ENCODE results near the gene TMEM30B. TPM values are rescaled to one million over a fixed set of nuclear protein-coding genes. Genes with fewer than 3 reads are reported as not detected.

Gene TMEM30B
- total and polyA plus RNA-seq, 10 of the 15 experiments (the other 5 are each of a cell fraction or from before 2014, with no cell fraction given): 0.10 TPM; not detected in 9

GRCh38 chr14:61247935-61248334 is 33.2 kb downstream of the TMEM30B start (continued):
- TF ChIP-seq ZNF687 (IDR thresholded peaks at IDR 0.05) (no peak), RUNX3 (IDR thresholded peaks at IDR 0.05; ENCODE audit: low read length) (no peak), STAT1 (conservative IDR thresholded peaks at IDR 0.05) (no peak)

GRCh38 chr14:61246721-61247120 is 34.4 kb downstream of the TMEM30B start:
- ChIA-PET CTCF (no interaction called here), SMC1A (ENCODE audit: uncharacterized antibody, unreplicated experiment) (no interaction called here), RAD21 (ENCODE audit: unreplicated experiment) (no interaction called here), POLR2A (no interaction called here)
- no peaks in the 10 kb centered on the region for H4K20me1 ChIP-seq (ENCODE audit: control insufficient read depth, insufficient read depth)
- no TSS peak for BruUV-seq (replicated peaks)
- in situ Hi-C loops (cut with MboI): no loop called here
- no peaks in the 10 kb centered on the region for H3K36me3 ChIP-seq (ENCODE audit: control insufficient read depth in 2 of 2, insufficient read depth in 2 of 2, low read length in 1 of 2)
- 38% methylated on average over 4 of the region's 4 CpGs for WGBS (ENCODE audit: insufficient coverage, insufficient replicate concordance, low lambda C conversion rate, missing lambda C conversion rate)
- no peak overlapping the region for H3K27ac ChIP-seq (ENCODE audit: control insufficient read depth, insufficient read depth)
- no peak overlapping the region for H3K4me3 ChIP-seq
- H3K4me2 ChIP-seq (ENCODE audit: control insufficient read depth, insufficient read depth): no peak overlapping the region
- no peak for FAIRE-seq
- no peak overlapping the region for H2AFZ ChIP-seq (ENCODE audit: control insufficient read depth, low read depth, low read length)
- no peaks in the 10 kb centered on the region; the same call in 2 of the 3 replicates for H3K9me3 ChIP-seq (replicated peaks; ENCODE audit: control insufficient read depth, insufficient read depth, low read length)
- TF ChIP-seq BMI1 (IDR thresholded peaks at IDR 0.05; ENCODE audit: borderline replicate concordance) (no peak), USF2 (IDR thresholded peaks at IDR 0.05; ENCODE audit: borderline replicate concordance, low read depth, low read length) (no peak), POU2F2 (IDR thresholded peaks at IDR 0.05; ENCODE audit: borderline replicate concordance, low read depth, low read length) (no peak), MXI1 (IDR thresholded peaks at IDR 0.05; ENCODE audit: low read depth, low read length) (no peak), IKZF2 (IDR thresholded peaks at IDR 0.05) (no peak), ZZZ3 (IDR thresholded peaks at IDR 0.05; ENCODE audit: control insufficient read depth, insufficient read length, low read depth) (no peak), USF1 (IDR thresholded peaks at IDR 0.05; ENCODE audit: borderline replicate concordance, extremely low read length, insufficient read depth, low read depth, low read length) (no peak), EGR1 (IDR thresholded peaks at IDR 0.05; ENCODE audit: borderline replicate concordance in 1 of 2, low read depth in 2 of 2, low read length in 2 of 2) (no peak), NBN (IDR thresholded peaks at IDR 0.05) (no peak), NFYA (IDR thresholded peaks at IDR 0.05; ENCODE audit: borderline replicate concordance, low read depth, low read length) (no peak), SP1 (IDR thresholded peaks at IDR 0.05; ENCODE audit: low read depth, low read length) (no peak), HDGF (IDR thresholded peaks at IDR 0.05) (no peak), ZNF217 (IDR thresholded peaks at IDR 0.05) (no peak), BACH1 (IDR thresholded peaks at IDR 0.05; ENCODE audit: borderline replicate concordance) (no peak), LARP7 (IDR thresholded peaks at IDR 0.05) (no peak), RAD21 (IDR thresholded peaks at IDR 0.05; ENCODE audit: insufficient read depth, low read depth, low read length) (no peak)
- no peak for DNase-seq (ENCODE audit: low read depth, low spot score)
- no peak for ATAC-seq
- intact Hi-C loops (cut with micrococcal nuclease; ENCODE audit: unreplicated experiment): no loop called here
- no peaks in the 10 kb centered on the region for H3K79me2 ChIP-seq (ENCODE audit: control insufficient read depth, insufficient read depth, low read length)
- H3K9ac ChIP-seq (ENCODE audit: control insufficient read depth, insufficient read depth, low read length): no peak overlapping the region
- no peaks in the 10 kb centered on the region for H3K4me1 ChIP-seq (ENCODE audit: control insufficient read depth, insufficient read depth, low read length)
- no peaks in the 10 kb centered on the region for H3K27me3 ChIP-seq (replicated peaks in 1 of 2; ENCODE audit: control insufficient read depth in 2 of 2, insufficient read depth in 2 of 2, low read length in 1 of 2)
